HCT116 (cell line): ENCODE results near the gene DENND5B. TPM values are rescaled to one million over a fixed set of nuclear protein-coding genes. Genes with fewer than 3 reads are reported as not detected.

ENCODE experiments used
- ATAC-seq: fragments of 200-7000 bp; cut with Tn5 transposase; 2 replicates; pipeline ENCODE4 v1.9.1; 2020; ENCODE audit warnings: mild to moderate bottlenecking, moderate library complexity
- BruUV-seq: library from RNA; stranded (reverse); fragments of 400-500 nt; replicated peaks from 2 replicates; lab custom pipeline; 2021; lab: Mats Ljungman, UMichigan
- CTCF ChIA-PET: fragments of 300-600 bp; sonication (Branson Sonifier 250); formaldehyde crosslinking; loops from one replicate; lab custom pipeline; 2021; ENCODE audit warnings: antibody characterized with exemption; lab: Charles Lee
- POLR2A ChIA-PET: fragments of 300-600, 350-600 bp; sonication (Branson Sonifier 250); formaldehyde crosslinking; loops from one replicate; lab custom pipeline; 2021; ENCODE audit warnings: antibody characterized with exemption; lab: Charles Lee
- RAD21 ChIA-PET, 2 experiments: fragments of 300-600 bp; sonication (Branson Sonifier 250); formaldehyde crosslinking; loops; one replicate each; lab custom pipeline; 2023; ENCODE audit warnings: low total read pairs in 2 of 2; ENCODE audit not compliant: uncharacterized antibody in 2 of 2, unreplicated experiment in 2 of 2, low non-redundant PET in 1 of 2; lab: Charles Lee
- DNase-seq: peaks from one replicate; pipeline ENCODE4 v3.0.0-alpha.2; 2010; ENCODE audit warnings: low read depth, low spot score
- H2AFZ ChIP-seq: fragments of 200-600 bp; shearing (Covaris generic), sonication (generic); 2 replicates; pipeline ENCODE4 v1.6.1; 2017; ENCODE audit warnings: low read depth, mixed run types, mixed read lengths, antibody characterized with exemption, low read length; ENCODE audit not compliant: poor library complexity, severe bottlenecking
- H3K27ac ChIP-seq: 2 replicates; pipeline ENCODE4 v1.5.1; 2012; ENCODE audit warnings: low read depth, low read length
- H3K27me3 ChIP-seq: fragments of 200-600 bp; sonication (generic); 2 replicates; pipeline ENCODE4 v1.6.1; 2016; ENCODE audit warnings: mixed run types, low read length, mixed read lengths; ENCODE audit not compliant: insufficient read depth
- H3K36me3 ChIP-seq, 2 experiments: fragments of 200-500 bp in 1 of 2; fragments of 200-600 bp in 1 of 2; sonication (Bioruptor generic) in 1 of 2; sonication (generic) in 1 of 2; 2 replicates each; pipeline versions ENCODE4 v1.5.1 to v1.6.1; 2014 to 2016; ENCODE audit warnings: low read length in 2 of 2, inconsistent platforms in 1 of 2, mixed read lengths in 1 of 2, mixed run types in 1 of 2; ENCODE audit not compliant: insufficient read depth in 2 of 2, control insufficient read depth in 1 of 2
- H3K4me1 ChIP-seq, 2 experiments: fragments of 200-600 bp in 1 of 2; sonication (generic) in 1 of 2; 2 replicates each; pipeline versions ENCODE4 v1.5.1 to v1.6.1; 2012 to 2017; ENCODE audit warnings: low read length in 2 of 2, inconsistent platforms in 1 of 2, mild to moderate bottlenecking in 1 of 2, mixed read lengths in 1 of 2, mixed run types in 1 of 2, moderate library complexity in 1 of 2; ENCODE audit not compliant: insufficient read depth in 2 of 2, control insufficient read depth in 1 of 2
- H3K4me2 ChIP-seq: fragments of 200-600 bp; sonication (generic); 2 replicates; pipeline ENCODE4 v1.6.1; 2017; ENCODE audit warnings: mixed run types, low read length, mixed read lengths
- H3K4me3 ChIP-seq, 2 experiments: fragments of 200-600 bp in 1 of 2; sonication (generic) in 1 of 2; replicated peaks in 1 of 2; 2 replicates each; pipeline ENCODE4 v1.5.1; 2011 to 2016; ENCODE audit warnings: low read length in 2 of 2, control low read depth in 1 of 2, low read depth in 1 of 2, mild to moderate bottlenecking in 1 of 2, mixed read lengths in 1 of 2, mixed run types in 1 of 2
- H3K79me2 ChIP-seq: fragments of 200-600 bp; sonication (generic); 2 replicates; pipeline ENCODE4 v1.6.1; 2017; ENCODE audit warnings: mild to moderate bottlenecking, mixed run types, low read length, moderate library complexity, mixed read lengths; ENCODE audit not compliant: insufficient read depth
- H3K9ac ChIP-seq: fragments of 200-600 bp; sonication (generic); 2 replicates; pipeline ENCODE4 v1.6.1; 2016; ENCODE audit warnings: low read length, mixed read lengths
- H3K9me2 ChIP-seq: fragments of 200-600 bp; sonication (generic), shearing (Covaris generic); 2 replicates; pipeline ENCODE4 v1.6.1; 2017; ENCODE audit warnings: mixed run types, mild to moderate bottlenecking, moderate library complexity; ENCODE audit not compliant: insufficient read depth
- H3K9me3 ChIP-seq, 2 experiments: fragments of 200-500 bp in 1 of 2; fragments of 200-600 bp in 1 of 2; sonication (Bioruptor generic) in 1 of 2; sonication (generic) in 1 of 2; 2 replicates each; pipeline ENCODE4 v1.6.1; 2014 to 2017; ENCODE audit warnings: low read length in 2 of 2, mixed read lengths in 2 of 2, inconsistent platforms in 1 of 2, low read depth in 1 of 2, mild to moderate bottlenecking in 1 of 2, mixed run types in 1 of 2, moderate library complexity in 1 of 2; ENCODE audit not compliant: control insufficient read depth in 1 of 2, insufficient read depth in 1 of 2
- H4K20me1 ChIP-seq: fragments of 200-600 bp; sonication (generic), shearing (Covaris generic); 2 replicates; pipeline ENCODE4 v1.6.1; 2017; ENCODE audit warnings: mixed run types, mild to moderate bottlenecking, moderate library complexity; ENCODE audit not compliant: insufficient read depth
- ATF3 ChIP-seq: IDR thresholded peaks from 2 replicates; pipeline ENCODE4 v1.6.1; 2012
- CBX3 ChIP-seq: IDR thresholded peaks from 2 replicates; pipeline ENCODE4 v1.6.1; 2012; ENCODE audit warnings: low read depth
- CEBPB ChIP-seq: IDR thresholded peaks from 2 replicates; pipeline ENCODE4 v1.6.1; 2012; ENCODE audit warnings: low read depth
- EGR1 ChIP-seq: IDR thresholded peaks from 2 replicates; pipeline ENCODE4 v1.6.1; 2012; ENCODE audit warnings: low read depth
- ELF1 ChIP-seq: IDR thresholded peaks from 2 replicates; pipeline ENCODE4 v1.6.1; 2012; ENCODE audit warnings: low read depth, borderline replicate concordance
- EZH2 ChIP-seq: fragments of 200-600 bp; sonication (generic); IDR thresholded peaks from 2 replicates; pipeline ENCODE4 v1.6.1; 2017; ENCODE audit warnings: antibody characterized with exemption, mixed run types
- EZH2phosphoT487 ChIP-seq: fragments of 200-600 bp; IDR thresholded peaks from 2 replicates; pipeline ENCODE4 v1.6.1; 2018; ENCODE audit warnings: antibody characterized with exemption, borderline replicate concordance
- FOSL1 ChIP-seq: IDR thresholded peaks from 2 replicates; pipeline ENCODE4 v1.6.1; 2012; ENCODE audit warnings: low read depth
- JUND ChIP-seq: IDR thresholded peaks from 2 replicates; pipeline ENCODE4 v1.6.1; 2012
- MAX ChIP-seq: IDR thresholded peaks from 2 replicates; pipeline ENCODE4 v1.6.1; 2012
- POLR2AphosphoS5 ChIP-seq: IDR thresholded peaks from 2 replicates; pipeline ENCODE4 v1.6.1; 2011; ENCODE audit warnings: mild to moderate bottlenecking, low read depth, low read length, moderate library complexity
- RAD21 ChIP-seq: IDR thresholded peaks from 2 replicates; pipeline ENCODE4 v1.6.1; 2012; ENCODE audit warnings: low read depth, mild to moderate bottlenecking
- REST ChIP-seq: IDR thresholded peaks from 2 replicates; pipeline ENCODE4 v1.6.1; 2012; ENCODE audit warnings: low read depth
- SIN3A ChIP-seq: IDR thresholded peaks from 2 replicates; pipeline ENCODE4 v1.6.1; 2012; ENCODE audit warnings: low read depth
- SP1 ChIP-seq: IDR thresholded peaks from 2 replicates; pipeline ENCODE4 v1.6.1; 2012; ENCODE audit warnings: low read depth
- YY1 ChIP-seq: IDR thresholded peaks from 2 replicates; pipeline ENCODE4 v1.6.1; 2011; ENCODE audit warnings: low read length, low read depth, moderate library complexity, mild to moderate bottlenecking; ENCODE audit not compliant: insufficient replicate concordance; ENCODE audit errors: extremely low read depth
- ZNF274 ChIP-seq: fragments of 200-500 bp; sonication (Bioruptor generic); IDR thresholded peaks from 2 replicates; pipeline ENCODE4 v1.6.1; 2014; ENCODE audit warnings: mild to moderate bottlenecking, low read depth, low read length, inconsistent platforms
- intact Hi-C: fragments of 100-400 bp; cut with micrococcal nuclease; formaldehyde crosslinking; loops from 2 replicates; pipeline ENCODE4 v1.10.0; 2022
- total RNA-seq: library from RNA; stranded (reverse); gene quantifications from one replicate; pipeline ENCODE4 v1.2.1, GENCODE V29; 2021; ENCODE audit not compliant: unreplicated experiment

The DENND5B gene
- total RNA-seq, 1 experiment from 2014 or later = 19.2 TPM

GRCh38 chr12:31560516-31560915, 30.4 kb downstream of the DENND5B start:
- H3K36me3 ChIP-seq = no peaks in the 10 kb centered on the region
- H3K9me2 ChIP-seq = no peaks in the 10 kb centered on the region
- H3K79me2 ChIP-seq = peaks cover 60% of the 10 kb centered on the region
- no peaks in the 10 kb centered on the region for H3K4me1 ChIP-seq
- no peaks in the 10 kb centered on the region for H3K27me3 ChIP-seq
- H2AFZ ChIP-seq = no peak overlapping the region
- TF ChIP-seq ZNF274 (no peak), EGR1 (no peak), FOSL1 (no peak), ATF3 (no peak), CBX3 (no peak), CEBPB (no peak), JUND (no peak), MAX (no peak), ELF1 (no peak), POLR2AphosphoS5 (no peak)
- H3K9ac ChIP-seq = no peak overlapping the region
- CTCF ChIA-PET = no interaction called here
- H3K4me2 ChIP-seq = no peak overlapping the region
- no peaks in the 10 kb centered on the region for H4K20me1 ChIP-seq
- DNase-seq (no peak), ATAC-seq (no peak)
- BruUV-seq = no TSS peak
- intact Hi-C loops = no loop called here
- no peak overlapping the region for H3K4me3 ChIP-seq
- RAD21 ChIA-PET = no interaction called here
- no peak overlapping the region for H3K27ac ChIP-seq
- POLR2A ChIA-PET = no interaction called here
- no peaks in the 10 kb centered on the region for H3K9me3 ChIP-seq

- POLR2A ChIA-PET = no interaction called here
- H4K20me1 ChIP-seq = no peaks in the 10 kb centered on the region
- ATAC-seq = no peak
- H3K4me2 ChIP-seq = no peak overlapping the region
- H3K9me2 ChIP-seq = no peaks in the 10 kb centered on the region
- intact Hi-C loops = no loop called here
- H2AFZ ChIP-seq = no peak overlapping the region
- no peak overlapping the region for H3K9ac ChIP-seq
- CTCF ChIA-PET = no interaction called here
- H3K36me3 ChIP-seq = no peaks in the 10 kb centered on the region
- no peaks in the 10 kb centered on the region for H3K9me3 ChIP-seq
- RAD21 ChIA-PET = no interaction called here
- no peak overlapping the region for H3K4me3 ChIP-seq
- peaks cover 60% of the 10 kb centered on the region for H3K79me2 ChIP-seq
- DNase-seq = no peak
- H3K27me3 ChIP-seq = no peaks in the 10 kb centered on the region
- no TSS peak for BruUV-seq
- H3K4me1 ChIP-seq = no peaks in the 10 kb centered on the region
- no peak overlapping the region for H3K27ac ChIP-seq
- TF ChIP-seq POLR2AphosphoS5 (no peak), RAD21 (no peak), MAX (no peak), SP1 (no peak), EGR1 (no peak), JUND (no peak), SIN3A (no peak), REST (no peak), YY1 (no peak), ELF1 (no peak), EZH2 (no peak), EZH2phosphoT487 (no peak)
Observed at GRCh38 chr12:31558521-31558920, 32.4 kb downstream of the DENND5B start.
